Measurements from ENCODE around the gene KIF3A. TPM values are rescaled to one million over a fixed set of nuclear protein-coding genes. Genes with fewer than 3 reads are reported as not detected.

Gene KIF3A
- total RNA-seq, 1 experiment from 2014 or later, result 13.2 TPM

DNA sequence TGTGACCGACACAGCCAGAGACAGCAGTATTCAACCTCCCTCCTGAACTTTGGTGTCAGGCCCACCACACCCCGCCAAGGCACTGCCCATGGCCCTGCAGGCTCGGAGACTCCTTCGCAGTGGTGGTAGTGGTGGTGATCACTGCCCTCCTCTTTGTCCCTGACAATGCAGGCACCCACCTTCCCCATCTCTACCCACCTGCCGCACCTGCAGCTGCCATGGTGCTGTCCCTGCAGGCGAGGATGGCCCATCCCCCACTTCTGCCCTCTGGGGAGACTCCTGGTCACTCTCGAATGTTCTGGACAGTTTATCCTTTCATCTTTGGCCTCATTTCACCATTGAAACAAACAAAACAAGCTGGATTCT, 67.9 kb downstream of the KIF3A start:
- Histone ChIP-seq H3T11ph (ENCODE audit: low read length) (no peak overlapping the region), H4K5ac (ENCODE audit: insufficient read length, low read depth, low read length) (no peak overlapping the region), H3K4ac (ENCODE audit: low read depth, low read length) (no peak overlapping the region), H3K9ac (ENCODE audit: extremely low read depth, insufficient read length, low read length) (no peak overlapping the region), H2AK5ac (ENCODE audit: insufficient read length, low read length) (no peak overlapping the region), H3K14ac (ENCODE audit: insufficient read depth, low read length) (no peak overlapping the region), H3K56ac (ENCODE audit: insufficient read length, low read depth, low read length) (no peak overlapping the region), H2BK5ac (ENCODE audit: insufficient read length, low read length) (no peak overlapping the region), H3K79me1 (ENCODE audit: insufficient read depth, low read depth, low read length, poor library complexity, severe bottlenecking) (no peaks in the 10 kb centered on the region), H3K9me3 (ENCODE audit: control insufficient read depth, low read depth, low read length) (no peaks in the 10 kb centered on the region), H3K27ac (ENCODE audit: insufficient read length, low read depth, low read length) (no peak overlapping the region), H4K91ac (ENCODE audit: insufficient read length, low read depth, low read length) (no peak overlapping the region), H2BK15ac (ENCODE audit: low read depth, low read length) (no peak overlapping the region), H3K18ac (ENCODE audit: insufficient read length, low read depth, low read length) (no peak overlapping the region), H4K20me1 (ENCODE audit: control insufficient read depth, insufficient read depth, insufficient read length) (no peaks in the 10 kb centered on the region), H3K27me3 (ENCODE audit: insufficient read depth, low read length) (no peaks in the 10 kb centered on the region), H2BK12ac (ENCODE audit: insufficient read length, low read depth, low read length) (no peak overlapping the region), H3K4me1 (ENCODE audit: insufficient read depth, low read length) (no peaks in the 10 kb centered on the region), H2BK120ac (ENCODE audit: low read depth, low read length, poor library complexity, severe bottlenecking) (no peak overlapping the region), H2AFZ (ENCODE audit: low read length) (no peak overlapping the region), H3K79me2 (ENCODE audit: insufficient read depth, low read length) (no peaks in the 10 kb centered on the region), H3K23ac (ENCODE audit: insufficient read length, low read depth, low read length) (no peak overlapping the region), H4K8ac (replicated peaks; ENCODE audit: insufficient read length, low read depth, low read length) (no peak overlapping the region), H3K23me2 (ENCODE audit: insufficient read length, low read depth, low read length, poor library complexity, severe bottlenecking) (no peaks in the 10 kb centered on the region), H2BK20ac (ENCODE audit: low read depth, low read length, poor library complexity, severe bottlenecking) (no peak overlapping the region), H3K4me2 (ENCODE audit: insufficient read depth, insufficient read length, low read length) (no peak overlapping the region)
- Mint-ChIP-seq H3K27ac (no peak overlapping the region), H3K27me3 (ENCODE audit: low read depth) (no peaks in the 10 kb centered on the region; the same call in none of the 2 replicates), H3K36me3 (ENCODE audit: insufficient read depth in 1 of 3, low read depth in 3 of 3) (peaks cover 0 to 7% (median 0%) of the 10 kb centered on the region in 3 experiments; a peak in 3 of 7 replicates), H3K4me3 (no peak overlapping the region), H3K9me3 (peaks cover 0 to 7% of the 10 kb centered on the region in 2 experiments; a peak in 3 of 5 replicates), H3K4me1 (peaks cover 22% of the 10 kb centered on the region in 2 experiments)
- no peak for DNase-seq
- no CpG with 5 or more reads among the region's 7 CpGs for WGBS (ENCODE audit: extremely low coverage, insufficient read length, low lambda C conversion rate)
- TF ChIP-seq, protein P1, sequence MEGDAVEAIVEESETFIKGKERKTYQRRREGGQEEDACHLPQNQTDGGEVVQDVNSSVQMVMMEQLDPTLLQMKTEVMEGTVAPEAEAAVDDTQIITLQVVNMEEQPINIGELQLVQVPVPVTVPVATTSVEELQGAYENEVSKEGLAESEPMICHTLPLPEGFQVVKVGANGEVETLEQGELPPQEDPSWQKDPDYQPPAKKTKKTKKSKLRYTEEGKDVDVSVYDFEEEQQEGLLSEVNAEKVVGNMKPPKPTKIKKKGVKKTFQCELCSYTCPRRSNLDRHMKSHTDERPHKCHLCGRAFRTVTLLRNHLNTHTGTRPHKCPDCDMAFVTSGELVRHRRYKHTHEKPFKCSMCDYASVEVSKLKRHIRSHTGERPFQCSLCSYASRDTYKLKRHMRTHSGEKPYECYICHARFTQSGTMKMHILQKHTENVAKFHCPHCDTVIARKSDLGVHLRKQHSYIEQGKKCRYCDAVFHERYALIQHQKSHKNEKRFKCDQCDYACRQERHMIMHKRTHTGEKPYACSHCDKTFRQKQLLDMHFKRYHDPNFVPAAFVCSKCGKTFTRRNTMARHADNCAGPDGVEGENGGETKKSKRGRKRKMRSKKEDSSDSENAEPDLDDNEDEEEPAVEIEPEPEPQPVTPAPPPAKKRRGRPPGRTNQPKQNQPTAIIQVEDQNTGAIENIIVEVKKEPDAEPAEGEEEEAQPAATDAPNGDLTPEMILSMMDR (conservative IDR thresholded peaks at IDR 0.05), result no peak
